Prostate gland (tissue), 2 donors: Measurements from ENCODE around the gene EXTL1. TPM values are rescaled to one million over a fixed set of nuclear protein-coding genes. Genes with fewer than 3 reads are reported as not detected.

Experiments
- DNase-seq: peaks from one replicate; pipeline ENCODE4 v3.0.0-alpha.2; 2019; ENCODE audit warnings: low spot score
- H3K27ac ChIP-seq, 2 donors: fragments of 200-600 bp; sonication (generic); 2 replicates each; pipeline ENCODE4 v1.5.1; 2017 to 2019
- H3K27me3 ChIP-seq: fragments of 200-600 bp; sonication (generic); replicated peaks from 2 replicates; pipeline ENCODE4 v1.5.1; 2019; ENCODE audit not compliant: insufficient read depth
- H3K36me3 ChIP-seq, 2 donors: fragments of 200-600 bp; sonication (generic); 1 replicate in 1 of 2; 2 replicates in 1 of 2; pipeline versions ENCODE4 v1.5.1 to v1.8.1; 2017 to 2019
- H3K4me1 ChIP-seq: fragments of 200-600 bp; sonication (generic); replicated peaks from 2 replicates; pipeline ENCODE4 v1.5.1; 2019
- H3K4me3 ChIP-seq, 2 donors: fragments of 200-600 bp; sonication (generic); 2 replicates each; pipeline ENCODE4 v1.5.1; 2017 to 2019
- H3K9me3 ChIP-seq: fragments of 200-600 bp; sonication (generic); 2 replicates; pipeline ENCODE4 v1.5.1; 2017
- CTCF ChIP-seq, 4 experiments: fragments of 200-600 bp in 2 of 4; fragments of 450-650 bp in 2 of 4; sonication (generic) in 2 of 4; IDR thresholded peaks; 1 replicate in 3 of 4; 2 replicates in 1 of 4; pipeline ENCODE4 v1.5.1; 2016 to 2019; ENCODE audit warnings: antibody characterized with exemption in 4 of 4, mild to moderate bottlenecking in 2 of 4, moderate library complexity in 2 of 4
- POLR2A ChIP-seq: fragments of 450-650 bp; IDR thresholded peaks from one replicate; pipeline ENCODE4 v1.6.1; 2016; ENCODE audit warnings: antibody characterized with exemption, mild to moderate bottlenecking
- POLR2AphosphoS5 ChIP-seq: sonication (generic); formaldehyde crosslinking; IDR thresholded peaks from one replicate; pipeline ENCODE4 v1.6.1; 2017; ENCODE audit warnings: antibody characterized with exemption
- WGBS: methylation state at CpG from one replicate; pipeline ENCODE4 v1.1.5; 2018; 5-methylcytosine and 5-hydroxymethylcytosine counted together
- intact Hi-C: fragments of 100-400 bp; cut with DNase I; formaldehyde crosslinking; loops from one replicate; pipeline ENCODE4 v1.14.2; 2022
- total RNA-seq, 2 donors: library from RNA; depleted of rRNA; stranded (reverse); fragments of >200 nt; gene quantifications; one replicate each; pipeline ENCODE4 v1.1.0, GENCODE V29; 2016

EXTL1 gene
- total RNA-seq, 2 donors from 2014 or later, result 3.2 TPM; not detected in 1

DNA sequence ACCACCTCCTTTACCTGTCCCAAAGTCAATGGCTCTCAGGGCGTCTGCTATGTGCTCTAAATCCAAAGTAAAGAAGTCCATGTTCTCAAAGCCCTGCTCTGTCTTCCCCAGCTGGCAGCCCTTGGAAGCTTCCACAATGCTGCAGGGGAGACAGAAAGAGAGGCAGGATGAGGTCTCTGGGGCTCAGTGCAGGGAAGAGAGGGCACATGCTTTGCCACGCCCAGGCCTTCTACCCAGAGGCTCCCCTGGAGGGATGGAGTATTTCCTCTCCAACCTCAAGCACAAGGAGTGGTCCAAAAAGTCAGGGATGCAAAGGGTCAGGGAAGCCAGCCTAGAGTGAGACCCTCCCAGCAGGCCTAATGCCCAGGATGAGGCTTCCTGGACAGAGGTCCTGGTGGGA, 35.6 kb downstream of the EXTL1 start:
- Histone ChIP-seq H3K9me3 (no peaks in the 10 kb centered on the region), H3K36me3 (no peaks in the 10 kb centered on the region), H3K27me3 (peaks cover 2% of the 10 kb centered on the region), H3K4me1 (no peaks in the 10 kb centered on the region), H3K4me3 (no peak overlapping the region), H3K27ac (no peak overlapping the region)
- WGBS, result 89% methylated on average over 2 of the region's 2 CpGs
- DNase-seq, result no peak
- intact Hi-C loops, result no loop called here
- TF ChIP-seq CTCF (IDR thresholded peaks at IDR 0.05) (no peak), POLR2A (no peak), POLR2AphosphoS5 (no peak)

DNA sequence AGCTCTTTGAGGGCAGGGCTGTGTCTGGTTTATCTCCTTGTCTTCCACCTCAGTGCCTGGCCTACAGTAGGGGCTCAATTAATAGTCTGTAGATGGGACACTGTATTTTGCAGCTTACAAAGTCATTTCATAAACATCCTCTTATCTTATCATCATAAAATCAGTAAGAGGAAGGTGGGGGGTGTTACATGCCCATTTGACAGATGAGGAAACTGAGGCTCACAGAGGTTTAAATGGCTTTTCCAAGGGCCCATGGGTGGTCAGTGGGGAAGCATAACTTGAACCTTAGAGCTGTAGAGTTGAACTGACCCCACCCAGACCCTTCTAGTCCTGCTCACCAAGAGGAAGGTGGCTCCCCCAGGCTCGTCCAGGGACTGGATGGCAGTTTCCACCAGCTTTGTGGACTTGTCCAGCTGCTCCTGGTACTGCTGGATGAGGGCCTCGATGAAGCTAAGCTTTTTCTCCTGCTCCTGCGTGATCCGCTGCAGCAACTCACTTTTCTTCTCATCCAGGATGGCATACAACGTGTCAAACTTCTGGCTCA, 36.5 kb downstream of the EXTL1 start:
- Histone ChIP-seq H3K4me3 (no peak overlapping the region), H3K4me1 (no peaks in the 10 kb centered on the region), H3K27ac (no peak overlapping the region), H3K27me3 (no peaks in the 10 kb centered on the region), H3K9me3 (no peaks in the 10 kb centered on the region), H3K36me3 (no peaks in the 10 kb centered on the region)
- no peak for DNase-seq
- intact Hi-C loops, result no loop called here
- 89% methylated on average over 5 of the region's 5 CpGs for WGBS
- TF ChIP-seq CTCF (IDR thresholded peaks at IDR 0.05) (no peak), POLR2A (no peak), POLR2AphosphoS5 (no peak)

DNA sequence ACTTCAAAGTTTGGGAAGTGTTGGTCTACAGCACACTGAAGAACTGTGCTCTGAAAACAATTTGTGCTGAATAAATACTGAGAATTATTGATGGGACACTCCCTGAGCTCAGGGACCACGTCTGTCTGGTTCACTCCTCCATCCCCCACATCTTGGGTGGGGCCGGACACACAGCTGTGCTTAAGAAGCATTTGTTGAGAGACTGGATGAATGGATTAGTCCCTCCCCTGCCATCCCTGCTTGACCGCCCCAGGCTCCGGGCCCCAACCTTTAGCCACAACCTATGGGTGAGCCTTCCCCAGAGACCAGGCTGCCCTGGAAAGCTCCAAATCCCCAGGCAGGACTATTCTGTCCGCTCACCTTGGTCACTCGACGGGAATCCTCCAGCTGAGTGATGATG, 38.3 kb downstream of the EXTL1 start:
- intact Hi-C loops, result no loop called here
- no peak for DNase-seq
- no peaks in the 10 kb centered on the region for H3K4me1 ChIP-seq
- no peaks in the 10 kb centered on the region for H3K9me3 ChIP-seq
- H3K27ac ChIP-seq, result no peak overlapping the region
- no peak overlapping the region for H3K4me3 ChIP-seq
- no peaks in the 10 kb centered on the region for H3K27me3 ChIP-seq
- TF ChIP-seq CTCF (IDR thresholded peaks at IDR 0.05) (no peak), POLR2AphosphoS5 (no peak), POLR2A (no peak)
- no peaks in the 10 kb centered on the region for H3K36me3 ChIP-seq
- WGBS, result 67% methylated on average over 7 of the region's 7 CpGs

DNA sequence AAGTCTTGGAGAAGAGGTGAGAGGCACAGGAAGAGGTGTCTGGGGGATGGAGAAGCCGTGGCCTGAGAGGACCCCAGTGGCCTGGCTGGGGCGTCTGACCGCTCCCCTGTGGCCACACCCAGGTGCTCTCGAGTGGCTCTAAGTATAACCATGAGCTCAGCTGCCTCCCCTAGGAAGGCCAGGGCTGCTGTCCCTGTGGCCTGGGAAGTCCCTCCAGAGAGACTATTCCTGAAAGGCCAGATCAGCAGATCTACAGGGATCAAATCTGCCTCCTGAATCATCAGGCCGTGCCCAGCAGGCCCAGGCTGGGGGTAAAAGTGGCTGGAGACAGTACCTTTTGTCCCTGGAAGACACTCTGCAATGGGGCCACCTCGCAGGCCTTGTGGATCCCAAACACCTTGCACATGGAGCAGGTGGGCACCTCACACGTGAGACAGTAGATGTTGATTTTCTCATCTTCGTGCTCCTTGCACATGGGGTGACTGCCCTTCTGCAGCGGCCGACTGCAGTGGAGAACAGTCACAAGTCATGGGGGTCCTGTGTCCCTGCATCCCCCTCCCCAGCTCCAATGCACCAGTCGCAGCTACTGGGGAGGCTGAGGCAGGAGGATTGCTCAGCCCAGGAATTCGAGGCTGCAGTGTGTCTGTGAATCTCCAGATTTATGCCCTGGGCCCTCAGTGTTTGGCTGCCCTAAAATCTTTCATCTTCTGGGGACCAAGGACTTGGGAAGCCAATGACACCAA, 39.4 kb downstream of the EXTL1 start:
- no peak overlapping the region for H3K4me3 ChIP-seq
- WGBS, result 77% methylated on average over 12 of the region's 12 CpGs
- no peak for DNase-seq

GRCh38 chr1:26064553-26064952, 43.0 kb downstream of the EXTL1 start:
- WGBS, result 53% methylated on average over 3 of the region's 3 CpGs
- intact Hi-C loops, result no loop called here
- no peaks in the 10 kb centered on the region for H3K9me3 ChIP-seq

More for the DNA sequence above, 39.4 kb downstream of the EXTL1 start:
- no peaks in the 10 kb centered on the region for H3K27me3 ChIP-seq
- no peak overlapping the region for H3K27ac ChIP-seq
- no peaks in the 10 kb centered on the region for H3K4me1 ChIP-seq
- intact Hi-C loops, result no loop called here
- no peaks in the 10 kb centered on the region for H3K9me3 ChIP-seq
- TF ChIP-seq POLR2A, result no peak
- no peaks in the 10 kb centered on the region for H3K36me3 ChIP-seq

DNA sequence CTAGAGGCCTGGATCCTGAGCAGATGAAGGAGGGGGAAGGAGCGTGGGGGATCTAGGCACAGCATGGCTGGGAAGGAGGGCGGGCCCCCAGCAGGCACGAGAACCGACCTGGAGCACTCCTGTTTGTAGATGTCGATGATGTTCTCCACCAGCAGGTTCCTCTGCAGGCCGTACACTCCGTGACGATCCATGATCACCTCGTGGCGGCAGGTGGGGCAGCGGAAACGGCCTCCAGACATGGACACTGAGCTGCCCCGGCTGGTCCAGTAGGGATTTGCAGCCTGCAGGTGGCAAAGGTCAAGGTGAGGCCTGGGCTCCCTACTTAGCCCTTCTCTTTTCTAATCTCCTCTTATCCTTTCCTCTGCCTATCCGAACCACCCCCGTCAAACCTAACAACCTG, 44.6 kb downstream of the EXTL1 start:
- TF ChIP-seq CTCF (IDR thresholded peaks at IDR 0.05), result no peak
- no peak for TF ChIP-seq POLR2AphosphoS5
- no peak for TF ChIP-seq POLR2A
- no peak for DNase-seq
- Histone ChIP-seq H3K36me3 (no peaks in the 10 kb centered on the region), H3K4me1 (no peaks in the 10 kb centered on the region), H3K9me3 (no peaks in the 10 kb centered on the region), H3K27ac (no peak overlapping the region), H3K4me3 (no peak overlapping the region), H3K27me3 (no peaks in the 10 kb centered on the region)
- WGBS, result 78% methylated on average over 15 of the region's 15 CpGs
- intact Hi-C loops, result no loop called here

More at GRCh38 chr1:26064553-26064952, 43.0 kb downstream of the EXTL1 start:
- H3K4me1 ChIP-seq, result no peaks in the 10 kb centered on the region
- H3K27ac ChIP-seq, result no peak overlapping the region
- no peak for TF ChIP-seq POLR2AphosphoS5
- no peak for TF ChIP-seq POLR2A
- H3K36me3 ChIP-seq, result no peaks in the 10 kb centered on the region
- DNase-seq, result no peak
- H3K4me3 ChIP-seq, result no peak overlapping the region
- H3K27me3 ChIP-seq, result no peaks in the 10 kb centered on the region
